Neural progenitor cell (in vitro differentiated cells): ENCODE results near the gene ORM1.

Experiments
- EZH2 ChIP-seq: fragments of 200-600 bp; sonication (generic); IDR thresholded peaks from 2 replicates; pipeline ENCODE4 v1.6.1; 2017; ENCODE audit warnings: antibody characterized with exemption, mild to moderate bottlenecking, moderate library complexity
- EZH2phosphoT487 ChIP-seq: fragments of 200-600 bp; sonication (generic); IDR thresholded peaks from 2 replicates; pipeline ENCODE4 v1.6.1; 2017; ENCODE audit warnings: antibody characterized with exemption
- TF ChIP-seq, protein P1 (sequence below): fragments of 200-600 bp; sonication (generic); IDR thresholded peaks from 2 replicates; pipeline ENCODE4 v1.5.1; 2017; ENCODE audit warnings: antibody characterized with exemption, mild to moderate bottlenecking

DNA sequence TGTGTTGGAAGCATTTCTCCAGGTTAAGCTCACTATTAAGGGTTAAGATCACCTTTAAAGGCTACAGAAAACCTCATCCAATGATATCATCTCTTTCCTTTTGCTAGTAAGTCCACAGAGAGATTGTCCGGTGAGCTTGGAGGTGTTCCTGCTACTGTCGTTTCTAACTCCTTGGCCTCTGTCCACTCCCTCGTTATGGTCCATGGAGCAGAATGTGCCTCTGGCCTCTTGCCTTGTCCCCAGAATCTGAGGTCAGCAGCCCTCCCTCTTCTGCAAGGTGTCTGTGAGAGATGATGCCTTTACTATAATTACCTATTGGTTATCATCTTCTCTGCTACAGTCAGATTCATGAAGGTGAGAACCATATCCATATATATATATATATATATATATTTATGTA, 21.8 kb downstream of the ORM1 start:
- TF ChIP-seq, protein P1, sequence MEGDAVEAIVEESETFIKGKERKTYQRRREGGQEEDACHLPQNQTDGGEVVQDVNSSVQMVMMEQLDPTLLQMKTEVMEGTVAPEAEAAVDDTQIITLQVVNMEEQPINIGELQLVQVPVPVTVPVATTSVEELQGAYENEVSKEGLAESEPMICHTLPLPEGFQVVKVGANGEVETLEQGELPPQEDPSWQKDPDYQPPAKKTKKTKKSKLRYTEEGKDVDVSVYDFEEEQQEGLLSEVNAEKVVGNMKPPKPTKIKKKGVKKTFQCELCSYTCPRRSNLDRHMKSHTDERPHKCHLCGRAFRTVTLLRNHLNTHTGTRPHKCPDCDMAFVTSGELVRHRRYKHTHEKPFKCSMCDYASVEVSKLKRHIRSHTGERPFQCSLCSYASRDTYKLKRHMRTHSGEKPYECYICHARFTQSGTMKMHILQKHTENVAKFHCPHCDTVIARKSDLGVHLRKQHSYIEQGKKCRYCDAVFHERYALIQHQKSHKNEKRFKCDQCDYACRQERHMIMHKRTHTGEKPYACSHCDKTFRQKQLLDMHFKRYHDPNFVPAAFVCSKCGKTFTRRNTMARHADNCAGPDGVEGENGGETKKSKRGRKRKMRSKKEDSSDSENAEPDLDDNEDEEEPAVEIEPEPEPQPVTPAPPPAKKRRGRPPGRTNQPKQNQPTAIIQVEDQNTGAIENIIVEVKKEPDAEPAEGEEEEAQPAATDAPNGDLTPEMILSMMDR = no peak
- TF ChIP-seq EZH2 (no peak), EZH2phosphoT487 (no peak)
